Upper lobe of left lung (tissue), 4 donors: ENCODE results near the gene CHCHD2.
"Not testable (repeated sequence)": the region's sequence is repeated elsewhere in the genome, so short reads cannot be mapped to it uniquely, and the experiment has no call there.

Experiments
- CTCF ChIP-seq, 6 experiments: fragments of 450-650 bp in 4 of 6; fragments of 200-600 bp in 2 of 6; sonication (generic) in 2 of 6; IDR thresholded peaks; one replicate each; pipeline ENCODE4 v1.5.1; 2016 to 2019; ENCODE audit warnings: antibody characterized with exemption in 6 of 6
- POLR2A ChIP-seq, 4 donors: fragments of 450-650 bp; IDR thresholded peaks; one replicate each; pipeline ENCODE4 v1.5.1; 2016 to 2017; ENCODE audit warnings: antibody characterized with exemption in 4 of 4, mild to moderate bottlenecking in 2 of 4
- POLR2AphosphoS5 ChIP-seq, 2 donors: sonication (generic); formaldehyde crosslinking; IDR thresholded peaks; one replicate each; pipeline ENCODE4 v1.5.1; 2017; ENCODE audit warnings: antibody characterized with exemption in 2 of 2

- TF ChIP-seq CTCF, POLR2AphosphoS5, POLR2A (IDR thresholded peaks at IDR 0.05): not testable (repeated sequence)
Observed at GRCh38 chr7:56092388-56092787, 13.9 kb downstream of the CHCHD2 start.
